Endothelial cell of umbilical vein (primary cell): ENCODE results near the gene LITAFD. TPM values are rescaled to one million over a fixed set of nuclear protein-coding genes. Genes with fewer than 3 reads are reported as not detected.

Experiments
- BruUV-seq: library from RNA; stranded (reverse); fragments of 400-500 nt; replicated peaks from 2 replicates; lab custom pipeline; 2021; lab: Mats Ljungman, UMichigan
- CTCF ChIA-PET: fragments of 300-600, 350-600 bp; sonication (Branson Sonifier 250); formaldehyde crosslinking; loops from one replicate; lab custom pipeline; 2021; ENCODE audit warnings: antibody characterized with exemption, inconsistent platforms; lab: Charles Lee
- POLR2A ChIA-PET: fragments of 300-600, 350-600 bp; sonication (Branson Sonifier 250); formaldehyde crosslinking; loops from one replicate; lab custom pipeline; 2021; ENCODE audit warnings: antibody characterized with exemption, inconsistent platforms; lab: Charles Lee
- DNase-seq: peaks from one replicate; pipeline ENCODE4 v3.0.0-alpha.2; 2011; ENCODE audit warnings: low read depth, low spot score
- FAIRE-seq: peaks from 2 replicates; lab custom pipeline; 2011; peaks lifted over from hg19 to GRCh38; lab: Jason Lieb, UNC
- H2AFZ ChIP-seq: 2 replicates; pipeline ENCODE4 v1.6.0; 2012; ENCODE audit warnings: low read depth, low read length, control low read depth, inconsistent platforms
- H3K27ac ChIP-seq: 2 replicates; pipeline ENCODE4 v1.5.1; 2011; ENCODE audit warnings: low read depth, mild to moderate bottlenecking, control low read depth, low read length, moderate library complexity; ENCODE audit not compliant: insufficient read depth
- H3K27me3 ChIP-seq, 2 experiments: 2 replicates each; pipeline versions ENCODE4 v1.6.0 to v1.6.1; 2011; ENCODE audit warnings: low read length in 2 of 2, mixed read lengths in 1 of 2; ENCODE audit not compliant: control insufficient read depth in 2 of 2, insufficient read depth in 2 of 2
- H3K36me3 ChIP-seq, 2 experiments: 2 replicates in 1 of 2; 3 replicates in 1 of 2; pipeline ENCODE4 v1.5.1; 2011; ENCODE audit warnings: low read length in 2 of 2, mild to moderate bottlenecking in 1 of 2, moderate library complexity in 1 of 2; ENCODE audit not compliant: control insufficient read depth in 2 of 2, insufficient read depth in 2 of 2; ENCODE audit errors: extremely low read depth in 1 of 2
- H3K4me1 ChIP-seq: 3 replicates; pipeline ENCODE4 v1.5.1; 2011; ENCODE audit warnings: mild to moderate bottlenecking, low read length; ENCODE audit not compliant: control insufficient read depth, insufficient read depth; ENCODE audit errors: extremely low read depth
- H3K4me2 ChIP-seq: 2 replicates; pipeline ENCODE4 v1.6.1; 2011; ENCODE audit warnings: low read length, control low read depth, mixed read lengths; ENCODE audit not compliant: insufficient read depth
- H3K4me3 ChIP-seq, 3 experiments: fragments of 200-600 bp in 1 of 3; sonication (generic), shearing (Covaris generic) in 1 of 3; replicated peaks in 1 of 3; 2 replicates each; pipeline ENCODE4 v1.5.1; 2011 to 2016; ENCODE audit warnings: control low read depth in 3 of 3, low read length in 3 of 3, mild to moderate bottlenecking in 2 of 3, inconsistent platforms in 1 of 3, low read depth in 1 of 3, moderate library complexity in 1 of 3; ENCODE audit not compliant: insufficient read depth in 1 of 3
- H3K79me2 ChIP-seq: 2 replicates; pipeline ENCODE4 v1.6.0; 2012; ENCODE audit warnings: low read length, inconsistent platforms; ENCODE audit not compliant: control insufficient read depth, insufficient read depth
- H3K9ac ChIP-seq: replicated peaks from 2 replicates; pipeline ENCODE3; 2011; ENCODE audit warnings: low read length, control low read depth; ENCODE audit not compliant: insufficient read depth; ENCODE audit errors: extremely low read depth
- H3K9me1 ChIP-seq: replicated peaks from 3 replicates; pipeline ENCODE4 v1.6.0; 2011; ENCODE audit warnings: mild to moderate bottlenecking, low read length; ENCODE audit not compliant: control insufficient read depth, insufficient read depth; ENCODE audit errors: extremely low read depth
- H3K9me3 ChIP-seq: replicated peaks from 2 replicates; pipeline ENCODE4 v1.5.1; 2012; ENCODE audit warnings: low read length, inconsistent platforms; ENCODE audit not compliant: control insufficient read depth, insufficient read depth
- H4K20me1 ChIP-seq: replicated peaks from 2 replicates; pipeline ENCODE3; 2011; ENCODE audit warnings: mild to moderate bottlenecking, low read length; ENCODE audit not compliant: control insufficient read depth, insufficient read depth; ENCODE audit errors: extremely low read depth
- CTCF ChIP-seq, 2 donors: IDR thresholded peaks; 1 replicate in 1 of 2; 2 replicates in 1 of 2; pipeline ENCODE4 v1.5.1; 2011; ENCODE audit warnings: low read length in 2 of 2, mild to moderate bottlenecking in 2 of 2, moderate library complexity in 2 of 2, control low read depth in 1 of 2, inconsistent platforms in 1 of 2, low read depth in 1 of 2; ENCODE audit not compliant: insufficient read depth in 1 of 2; ENCODE audit errors: extremely low read depth in 1 of 2
- EZH2 ChIP-seq: IDR thresholded peaks from 2 replicates; pipeline ENCODE4 v1.6.1; 2012; ENCODE audit warnings: borderline replicate concordance, low read depth, mild to moderate bottlenecking, moderate library complexity, low read length, inconsistent platforms; ENCODE audit not compliant: severe bottlenecking
- FOS ChIP-seq: IDR thresholded peaks from 2 replicates; pipeline ENCODE4 v1.6.1; 2011; ENCODE audit warnings: mild to moderate bottlenecking, low read length, moderate library complexity, borderline replicate concordance; ENCODE audit not compliant: insufficient read depth
- GATA2 ChIP-seq: IDR thresholded peaks from 2 replicates; pipeline ENCODE4 v1.7.0; 2011; ENCODE audit warnings: low read depth, mild to moderate bottlenecking, moderate library complexity, mixed read lengths, low read length; ENCODE audit not compliant: insufficient read length, insufficient read depth
- JUN ChIP-seq: IDR thresholded peaks from 2 replicates; pipeline ENCODE4 v1.6.1; 2011; ENCODE audit warnings: borderline replicate concordance, low read depth; ENCODE audit not compliant: insufficient read length, insufficient read depth
- MAX ChIP-seq: IDR thresholded peaks from 2 replicates; pipeline ENCODE4 v1.6.1; 2011; ENCODE audit not compliant: insufficient read depth, insufficient read length
- MYC ChIP-seq: IDR thresholded peaks from one replicate; pipeline ENCODE4 v1.6.1; 2011; ENCODE audit warnings: mild to moderate bottlenecking, low read depth, low read length
- POLR2A ChIP-seq: IDR thresholded peaks from 2 replicates; pipeline ENCODE4 v1.6.1; 2012; ENCODE audit warnings: low read depth, mild to moderate bottlenecking, control low read depth, low read length
- POLR2AphosphoS5 ChIP-seq: IDR thresholded peaks from 2 replicates; pipeline ENCODE4 v1.6.1; 2012; ENCODE audit warnings: low read depth, mild to moderate bottlenecking, control low read depth, low read length, moderate library complexity; ENCODE audit not compliant: insufficient read depth
- dilution Hi-C: fragments of 300-500 bp; cut with MboI; formaldehyde crosslinking; loops from one replicate; pipeline ENCODE4 v1.15.0; 2019; ENCODE audit warnings: low sequenced_read_pairs; ENCODE audit not compliant: extremely low pct_ligation_motif_present
- intact Hi-C: fragments of 100-400 bp; cut with micrococcal nuclease; formaldehyde crosslinking; loops from one replicate; pipeline ENCODE4 v1.10.0; 2022
- polyA plus RNA-seq, 4 experiments: library from polyadenylated mRNA; depleted of rRNA in 3 of 4; stranded (reverse) in 3 of 4; unstranded in 1 of 4; fragments of >200 nt; gene quantifications; 2 replicates each; pipeline versions ENCODE4 v1.2.1 to v1.2.3, GENCODE V29; 2011 to 2012; ENCODE audit warnings: missing spikeins in 1 of 4
- total RNA-seq: library from RNA; stranded (reverse); gene quantifications from 2 replicates; pipeline ENCODE4 v1.2.3, GENCODE V29; 2021

LITAFD gene
- total and polyA plus RNA-seq, 2 donors (not counting 3 experiments of a cell fraction or from before 2014, with no cell fraction given), result not detected

GRCh38 chr16:8849411-8850011, 32.6 kb upstream of the LITAFD start:
- intact Hi-C loops, result loop anchor here (1.0 kb wide), 1 partner anchor 20 kb away; the partner anchor contains the start of gene CARHSP1
- Histone ChIP-seq H3K27ac (no peak overlapping the region), H3K36me3 (peaks cover 5 to 22% of the 10 kb centered on the region in 2 experiments), H2AFZ (no peak overlapping the region), H3K9me1 (no peaks in the 10 kb centered on the region), H3K4me2 (no peak overlapping the region), H3K4me1 (peaks cover 23% of the 10 kb centered on the region), H3K4me3 (no peak overlapping the region), H4K20me1 (no peaks in the 10 kb centered on the region), H3K9ac (no peak overlapping the region), H3K79me2 (peaks cover 9% of the 10 kb centered on the region), H3K9me3 (no peaks in the 10 kb centered on the region), H3K27me3 (no peaks in the 10 kb centered on the region)
- ChIA-PET CTCF (interaction anchor here (0.9 to 2.7 kb wide), 4 partner anchors 9 to 58 kb away, joined by 3 to 8 read pairs (median 3); partner anchors contain the start of gene CARHSP1), POLR2A (interaction anchor here (0.6 to 1.4 kb wide), 3 partner anchors 11 to 19 kb away, joined by 3 to 9 read pairs (median 7); partner anchors contain the start of gene CARHSP1)
- dilution Hi-C loops, result no loop called here
- no TSS peak for BruUV-seq
- no peak for TF ChIP-seq JUN
- no peak for TF ChIP-seq GATA2
- no peak for TF ChIP-seq POLR2A
- TF ChIP-seq POLR2AphosphoS5, result no peak
- no peak for TF ChIP-seq CTCF (IDR thresholded peaks at IDR 0.05; ENCODE audit: extremely low read depth in 1 of 2, insufficient read depth in 1 of 2, low read depth in 1 of 2, low read length in 2 of 2)
- TF ChIP-seq MAX, result no peak
- TF ChIP-seq EZH2, result no peak
- no peak for TF ChIP-seq MYC
- TF ChIP-seq FOS, result no peak
- DNase-seq, result no peak
- FAIRE-seq, result no peak
